ENCODE measurements around the gene LTBR.

The LTBR gene

GRCh38 chr12:6386491-6386890 lies 2.5 kb downstream of the LTBR start:
- no peak for TF ChIP-seq CTCF (IDR thresholded peaks at IDR 0.05; ENCODE audit: low read depth, low read length)
- H3K4me3 ChIP-seq (replicated peaks in 1 of 2; ENCODE audit: low read depth in 2 of 2, low read length in 2 of 2): no peak overlapping the region
- no peak for DNase-seq (ENCODE audit: low read depth in 2 of 2)

- no peak for TF ChIP-seq CTCF (IDR thresholded peaks at IDR 0.05; ENCODE audit: low read depth, low read length)
- no peak overlapping the region for H3K4me3 ChIP-seq (replicated peaks in 1 of 2; ENCODE audit: low read depth in 2 of 2, low read length in 2 of 2)
- DNase-seq (ENCODE audit: low read depth in 2 of 2): no peak
These were observed 3.6 kb downstream of the LTBR start for GRCh38 chr12:6387541-6387940.

- H3K4me3 ChIP-seq (replicated peaks in 1 of 2; ENCODE audit: low read depth in 2 of 2, low read length in 2 of 2): no peak overlapping the region
- DNase-seq (ENCODE audit: low read depth in 2 of 2): no peak
- TF ChIP-seq CTCF (IDR thresholded peaks at IDR 0.05; ENCODE audit: low read depth, low read length): no peak
These were observed 6.3 kb downstream of the LTBR start for GRCh38 chr12:6390084-6390799.

GRCh38 chr12:6391013-6391412 lies 7.1 kb downstream of the LTBR start:
- no peak for TF ChIP-seq CTCF (IDR thresholded peaks at IDR 0.05; ENCODE audit: low read depth, low read length)
- DNase-seq (ENCODE audit: low read depth in 2 of 2): no peak
- no peak overlapping the region for H3K4me3 ChIP-seq (replicated peaks in 1 of 2; ENCODE audit: low read depth in 2 of 2, low read length in 2 of 2)

- H3K4me3 ChIP-seq (replicated peaks in 1 of 2; ENCODE audit: low read depth in 2 of 2, low read length in 2 of 2): no peak overlapping the region
- DNase-seq (ENCODE audit: low read depth in 2 of 2): no peak
- TF ChIP-seq CTCF (IDR thresholded peaks at IDR 0.05; ENCODE audit: low read depth, low read length): no peak
These were observed 8.5 kb downstream of the LTBR start for GRCh38 chr12:6392504-6392903.

GRCh38 chr12:6393109-6393508 lies 9.1 kb downstream of the LTBR start:
- TF ChIP-seq CTCF (IDR thresholded peaks at IDR 0.05; ENCODE audit: low read depth, low read length): no peak
- H3K4me3 ChIP-seq (replicated peaks in 1 of 2; ENCODE audit: low read depth in 2 of 2, low read length in 2 of 2): no peak overlapping the region
- no peak for DNase-seq (ENCODE audit: low read depth in 2 of 2)

- H3K4me3 ChIP-seq (replicated peaks in 1 of 2; ENCODE audit: low read depth in 2 of 2, low read length in 2 of 2): no peak overlapping the region
- no peak for TF ChIP-seq CTCF (IDR thresholded peaks at IDR 0.05; ENCODE audit: low read depth, low read length)
- no peak for DNase-seq (ENCODE audit: low read depth in 2 of 2)
These were observed 10.4 kb downstream of the LTBR start for GRCh38 chr12:6394398-6394797.
